ENCODE measurements around the gene GEMIN8.

GRCh38 chrX:14050709-14051108, 21.0 kb upstream of the GEMIN8 start:
- TF ChIP-seq CTCF (IDR thresholded peaks at IDR 0.05 in 8 of 11, conservative IDR thresholded peaks at IDR 0.05 in 3 of 11) (no peak), POLR2A (IDR thresholded peaks at IDR 0.05) (no peak)
